A549 (cell line): ENCODE measurements around the gene MYO1E. TPM values are rescaled to one million over a fixed set of nuclear protein-coding genes. Genes with fewer than 3 reads are reported as not detected.

Experiments used
- ATAC-seq, 2 experiments: fragments of 200-7000 bp in 1 of 2; fragments of >200 bp in 1 of 2; cut with Nextera tagmentation in 1 of 2; cut with Tn5 transposase in 1 of 2; 3 replicates each; pipeline versions ENCODE4 v1.8.0 to v1.9.1; 2018 to 2020; ENCODE audit warnings: mild to moderate bottlenecking in 1 of 2, moderate library complexity in 1 of 2
- CTCF ChIA-PET: fragments of 300-600 bp; sonication (Branson Sonifier 250); formaldehyde crosslinking; extraction: SDS; loops from one replicate; lab custom pipeline; 2021; ENCODE audit warnings: antibody characterized with exemption, inconsistent platforms; lab: Yijun Ruan, JAX
- POLR2A ChIA-PET: fragments of 350-600 bp; formaldehyde crosslinking; extraction: SDS; loops from one replicate; lab custom pipeline; 2021; ENCODE audit warnings: antibody characterized with exemption, inconsistent platforms; lab: Yijun Ruan, JAX
- DNase-seq, 2 experiments: peaks; one replicate each; pipeline versions ENCODE4 v3.0.0 to v3.0.0-alpha.2; 2011 to 2016; ENCODE audit warnings: low read depth in 1 of 2, low spot score in 1 of 2
- FAIRE-seq: peaks from 2 replicates; lab custom pipeline; 2011; peaks lifted over from hg19 to GRCh38; lab: Jason Lieb, UNC
- H3K27ac ChIP-seq, 2 experiments: fragments of >200 bp; sonication (Bioruptor Twin); formaldehyde crosslinking; 3 replicates each; pipeline ENCODE4 v1.5.1; 2016 to 2017
- H3K4me1 ChIP-seq: fragments of >200 bp; sonication (Bioruptor Twin); formaldehyde crosslinking; 3 replicates; pipeline ENCODE4 v1.6.1; 2016
- H3K4me2 ChIP-seq: fragments of >200 bp; sonication (Bioruptor Twin); formaldehyde crosslinking; 3 replicates; pipeline ENCODE4 v1.6.1; 2016
- H3K4me3 ChIP-seq: fragments of >200 bp; sonication (Bioruptor Twin); formaldehyde crosslinking; 3 replicates; pipeline ENCODE4 v1.5.1; 2016
- H3K9me3 ChIP-seq: fragments of >200 bp; sonication (Bioruptor Twin); formaldehyde crosslinking; 3 replicates; pipeline ENCODE4 v1.6.1; 2016
- CBX2 ChIP-seq: fragments of 200-600 bp; sonication (generic); IDR thresholded peaks from 2 replicates; pipeline ENCODE4 v1.6.1; 2016; ENCODE audit warnings: low read depth, mild to moderate bottlenecking, borderline replicate concordance
- CBX8 ChIP-seq: fragments of 200-600 bp; sonication (generic); IDR thresholded peaks from 2 replicates; pipeline ENCODE4 v1.6.1; 2016
- CHD2 ChIP-seq: fragments of 150-350 bp; IDR thresholded peaks from 2 replicates; pipeline ENCODE4 v1.6.1; 2014; ENCODE audit warnings: low read length; ENCODE audit not compliant: partially characterized antibody
- EHF ChIP-seq: fragments of 250-450 bp; sonication (Bioruptor Pico); IDR thresholded peaks from 2 replicates; pipeline ENCODE4 v1.5.0; 2020; ENCODE audit warnings: mild to moderate bottlenecking
- ESRRA ChIP-seq: fragments of 150-350 bp; IDR thresholded peaks from 2 replicates; pipeline ENCODE4 v1.6.1; 2014; ENCODE audit warnings: mild to moderate bottlenecking, low read length, borderline replicate concordance
- HDAC2 ChIP-seq: fragments of 200-600 bp; sonication (generic); IDR thresholded peaks from 2 replicates; pipeline ENCODE4 v1.6.1; 2016
- HOXB13 ChIP-seq: fragments of 250-450 bp; sonication (Bioruptor Pico); IDR thresholded peaks from 2 replicates; pipeline ENCODE4 v1.5.0; 2020; ENCODE audit warnings: low read depth, mild to moderate bottlenecking, moderate library complexity
- JUN ChIP-seq, 2 experiments: fragments of >200 bp; sonication (Bioruptor Twin); formaldehyde crosslinking; IDR thresholded peaks; 2 replicates in 1 of 2; 3 replicates in 1 of 2; pipeline ENCODE4 v1.6.1; 2016 to 2017
- MYC ChIP-seq: IDR thresholded peaks from 2 replicates; pipeline ENCODE4 v1.6.1; 2012; ENCODE audit warnings: mild to moderate bottlenecking, inconsistent platforms, low read length, improper control_type of control experiment, borderline replicate concordance
- NFE2L2 ChIP-seq: fragments of 150-350 bp; conservative IDR thresholded peaks from 2 replicates; pipeline ENCODE4 v1.6.1; 2014; ENCODE audit warnings: low read length
- PBX3 ChIP-seq: IDR thresholded peaks from 2 replicates; pipeline ENCODE4 v1.6.1; 2012
- PHF8 ChIP-seq: fragments of 200-600 bp; sonication (generic); IDR thresholded peaks from 2 replicates; pipeline ENCODE4 v1.6.1; 2016; ENCODE audit warnings: low read depth, mild to moderate bottlenecking, antibody characterized with exemption, moderate library complexity, borderline replicate concordance
- POLR2AphosphoS2 ChIP-seq: conservative IDR thresholded peaks from 2 replicates; pipeline ENCODE4 v1.6.1; 2012; ENCODE audit warnings: low read length, improper control_type of control experiment, inconsistent platforms
- RAD21 ChIP-seq, 2 experiments: fragments of >200 bp in 1 of 2; sonication (Bioruptor Twin) in 1 of 2; formaldehyde crosslinking in 1 of 2; IDR thresholded peaks in 1 of 2; conservative IDR thresholded peaks in 1 of 2; 2 replicates in 1 of 2; 3 replicates in 1 of 2; pipeline ENCODE4 v1.6.1; 2012 to 2018; ENCODE audit warnings: inconsistent platforms in 1 of 2
- RCOR1 ChIP-seq: fragments of 150-350 bp; IDR thresholded peaks from 2 replicates; pipeline ENCODE4 v1.6.1; 2014; ENCODE audit warnings: antibody characterized with exemption, low read length, low read depth
- RFX5 ChIP-seq: fragments of 450-650 bp; IDR thresholded peaks from 2 replicates; pipeline ENCODE4 v1.7.1; 2014; ENCODE audit warnings: antibody characterized with exemption, mild to moderate bottlenecking, moderate library complexity
- TP53 ChIP-seq: fragments of 250-450 bp; sonication (Bioruptor Pico); IDR thresholded peaks from 2 replicates; pipeline ENCODE4 v1.5.0; 2021; ENCODE audit warnings: mild to moderate bottlenecking, moderate library complexity
- ZNF302 ChIP-seq: fragments of 250-450 bp; sonication (Bioruptor Pico); IDR thresholded peaks from 2 replicates; pipeline ENCODE4 v1.9.0; 2021; ENCODE audit warnings: inconsistent platforms, mild to moderate bottlenecking, moderate library complexity
- WGBS: methylation state at CpG from one replicate; pipeline ENCODE4 v1.1.6; 2017; ENCODE audit errors: missing lambda C conversion rate; 5-methylcytosine and 5-hydroxymethylcytosine counted together
- polyA plus RNA-seq, 4 experiments: library from polyadenylated mRNA; depleted of rRNA in 3 of 4; stranded (reverse); fragments of >200 nt; fragmentation: RNase III in 1 of 4; extraction: RNeasy Plus Mini Kit Qiagen cat#74134 plus additional on column Dnase treatment in 1 of 4; gene quantifications; 2 replicates in 3 of 4; 3 replicates in 1 of 4; pipeline ENCODE4 v1.2.3, GENCODE V29; 2011 to 2017
- TF ChIP-seq, protein P1 (sequence below): IDR thresholded peaks from 2 replicates; pipeline ENCODE4 v1.6.1; 2012
- TF ChIP-seq, protein P2 (sequence below): IDR thresholded peaks from 2 replicates; pipeline ENCODE4 v1.6.1; 2012; ENCODE audit warnings: low read depth, borderline replicate concordance

Gene MYO1E
- polyA plus RNA-seq, 2 of the 4 experiments (the other 2 are of a cell fraction) = 202 to 497 TPM

DNA sequence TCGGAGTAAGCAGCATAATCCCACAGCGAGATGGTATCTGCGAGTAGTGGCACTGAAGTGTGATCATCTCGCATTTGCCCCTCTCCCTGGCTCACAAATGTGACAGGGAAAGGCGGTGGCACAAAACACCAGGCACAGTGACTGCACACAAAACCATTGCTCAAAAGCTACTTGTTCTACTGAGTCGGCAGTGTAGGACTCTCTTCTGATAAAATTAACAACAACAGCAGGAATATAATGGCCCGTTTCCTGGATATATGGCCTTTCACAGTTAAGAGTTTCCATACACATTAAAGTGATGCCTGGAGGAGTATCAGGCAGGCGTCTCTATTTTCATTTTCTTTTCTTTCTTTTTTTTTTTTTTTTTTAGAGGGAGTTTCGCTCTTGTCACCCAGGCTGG, 69.0 kb downstream of the MYO1E start:
- H3K4me3 ChIP-seq = peak overlapping the region; percentile 9; the same call in 2 of the 3 replicates
- WGBS = 60% methylated on average over 9 of the region's 9 CpGs
- no peak for TF ChIP-seq POLR2AphosphoS2
- TF ChIP-seq, all 56 proteins: peak for 0
- FAIRE-seq (no peak), ATAC-seq (no peak), DNase-seq (no peak)
- Histone ChIP-seq H3K4me2 (peak overlapping the region; percentile 83), H3K9me3 (no peaks in the 10 kb centered on the region), H3K4me1 (peaks cover 90% of the 10 kb centered on the region), H3K27ac (peak overlapping the region; percentile 93 to 95)
- ChIA-PET CTCF (interaction anchor here (0.7 to 2.8 kb wide), 6 partner anchors 9 to 118 kb away, joined by 3 to 14 read pairs (median 5); no protein-coding TSS in a partner anchor), POLR2A (interaction anchor here (0.9 to 1.2 kb wide), 4 partner anchors 8 to 69 kb away, joined by 3 to 10 read pairs (median 4); partner anchors contain the start of gene MYO1E)

DNA sequence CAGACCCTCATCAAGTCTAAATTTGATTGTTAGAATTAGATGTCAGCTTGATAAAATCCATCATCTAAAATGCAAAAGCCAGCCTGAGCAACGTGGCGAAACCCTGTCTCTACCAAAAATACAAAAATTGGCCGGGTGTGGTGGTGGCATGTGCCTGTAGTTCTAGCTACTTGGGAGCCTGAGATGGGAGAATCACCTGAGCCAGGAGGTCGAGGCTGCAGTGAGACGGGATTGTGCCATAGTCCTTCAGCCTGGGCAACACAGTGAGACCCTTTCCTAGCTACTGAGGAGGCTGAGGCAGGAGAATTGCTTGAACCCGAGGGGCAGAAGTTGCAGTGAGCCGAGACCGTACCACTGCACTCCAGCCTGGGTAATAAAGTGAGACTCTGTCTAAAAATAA, 69.5 kb downstream of the MYO1E start:
- H3K9me3 ChIP-seq = no peaks in the 10 kb centered on the region
- H3K4me2 ChIP-seq = peak overlapping the region; percentile 83
- H3K4me1 ChIP-seq = peaks cover 95% of the 10 kb centered on the region
- peak overlapping the region; percentile 93 to 95 for H3K27ac ChIP-seq
- no peak for TF ChIP-seq HOXB13 (CRISPR knock-in tag)
- TF ChIP-seq RFX5 = no peak
- TF ChIP-seq RAD21 (conservative IDR thresholded peaks at IDR 0.05 in 1 of 2, IDR thresholded peaks at IDR 0.05 in 1 of 2) = no peak
- no peak for TF ChIP-seq MYC
- TF ChIP-seq JUN (IDR thresholded peaks at IDR 0.05) = no peak
- TF ChIP-seq ESRRA = no peak
- TF ChIP-seq CBX8 = no peak
- TF ChIP-seq, protein P1, sequence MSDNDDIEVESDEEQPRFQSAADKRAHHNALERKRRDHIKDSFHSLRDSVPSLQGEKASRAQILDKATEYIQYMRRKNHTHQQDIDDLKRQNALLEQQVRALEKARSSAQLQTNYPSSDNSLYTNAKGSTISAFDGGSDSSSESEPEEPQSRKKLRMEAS = no peak
- no peak for TF ChIP-seq TP53 (CRISPR knock-in tag)
- TF ChIP-seq PHF8 = no peak
- no peak for TF ChIP-seq CHD2
- no peak for TF ChIP-seq PBX3
- no peak for TF ChIP-seq ZNF302 (CRISPR knock-in tag)
- H3K4me3 ChIP-seq = no peak overlapping the region
- 90% methylated on average over 8 of the region's 8 CpGs for WGBS
- DNase-seq = no peak
- no peak for ATAC-seq
- CTCF ChIA-PET = interaction anchor here (1.2 to 2.8 kb wide), 3 partner anchors 10 to 56 kb away, joined by 3 to 14 read pairs (median 5); no protein-coding TSS in a partner anchor
- no peak for FAIRE-seq
- POLR2A ChIA-PET = interaction anchor here (0.6 to 1.1 kb wide), 2 partner anchors 20 to 69 kb away, joined by 3 to 4 read pairs; partner anchors contain the start of gene MYO1E

DNA sequence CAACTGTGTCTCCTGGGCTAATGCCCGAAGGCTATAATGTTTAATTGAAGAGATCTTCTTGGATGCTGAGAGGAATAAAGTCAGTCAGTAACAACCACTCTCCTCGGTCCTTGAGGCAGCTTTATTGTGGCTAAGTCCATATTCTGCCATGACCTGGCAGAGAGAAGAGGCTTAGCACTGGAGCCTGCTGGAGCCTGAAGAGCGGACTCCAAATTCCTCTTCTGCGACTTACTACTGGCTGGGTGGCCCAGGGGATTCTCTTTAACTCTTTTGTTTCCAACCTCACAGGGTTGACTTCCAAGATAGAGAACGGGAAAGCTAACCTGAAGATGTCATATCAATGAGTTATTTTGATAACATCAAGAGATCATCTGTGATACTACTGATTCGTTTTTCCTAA, 71.1 kb downstream of the MYO1E start:
- POLR2A ChIA-PET = no interaction called here
- H3K27ac ChIP-seq = peak overlapping the region; percentile 93 to 95

More for the DNA sequence above, 71.1 kb downstream of the MYO1E start:
- H3K4me2 ChIP-seq = peak overlapping the region; percentile 83
- 75% methylated on average over 6 of the region's 6 CpGs for WGBS
- TF ChIP-seq HDAC2 (no peak), CBX2 (no peak), RCOR1 (no peak), RAD21 (conservative IDR thresholded peaks at IDR 0.05 in 1 of 2, IDR thresholded peaks at IDR 0.05 in 1 of 2) (no peak), EHF (CRISPR knock-in tag) (no peak), NFE2L2 (no peak)
- TF ChIP-seq, protein P2, sequence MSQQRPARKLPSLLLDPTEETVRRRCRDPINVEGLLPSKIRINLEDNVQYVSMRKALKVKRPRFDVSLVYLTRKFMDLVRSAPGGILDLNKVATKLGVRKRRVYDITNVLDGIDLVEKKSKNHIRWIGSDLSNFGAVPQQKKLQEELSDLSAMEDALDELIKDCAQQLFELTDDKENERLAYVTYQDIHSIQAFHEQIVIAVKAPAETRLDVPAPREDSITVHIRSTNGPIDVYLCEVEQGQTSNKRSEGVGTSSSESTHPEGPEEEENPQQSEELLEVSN = no peak
- CTCF ChIA-PET = no interaction called here
- ATAC-seq (no peak), DNase-seq (no peak), FAIRE-seq (no peak)
- H3K4me3 ChIP-seq = no peak overlapping the region
- H3K4me1 ChIP-seq = peaks cover 100% of the 10 kb centered on the region
- no peaks in the 10 kb centered on the region for H3K9me3 ChIP-seq
